SK-N-SH treated with all-trans-retinoic acid at 6 μM for 48 hours (cell line): Measurements from ENCODE around the gene RDX.

Source experiments
- ARNTL ChIP-seq: fragments of 450-650 bp; formaldehyde crosslinking; IDR thresholded peaks from 2 replicates; pipeline ENCODE4 v1.5.0; 2020; ENCODE audit warnings: low read depth, mild to moderate bottlenecking, moderate library complexity, borderline replicate concordance
- ISL1 ChIP-seq: fragments of 250-450 bp; sonication (Bioruptor Pico); IDR thresholded peaks from 2 replicates; pipeline ENCODE4 v2.1.2; 2022; ENCODE audit warnings: mild to moderate bottlenecking, moderate library complexity
- PATZ1 ChIP-seq: fragments of 250-450 bp; sonication (Bioruptor Pico); IDR thresholded peaks from 2 replicates; pipeline ENCODE4 v1.8.0; 2020; ENCODE audit warnings: mild to moderate bottlenecking, moderate library complexity, borderline replicate concordance
- PPARA ChIP-seq: fragments of 250-450 bp; sonication (Bioruptor Pico); IDR thresholded peaks from 2 replicates; pipeline ENCODE4 v1.5.0; 2020; ENCODE audit warnings: mild to moderate bottlenecking, borderline replicate concordance
- RARB ChIP-seq: fragments of 250-450 bp; sonication (Bioruptor Pico); IDR thresholded peaks from 2 replicates; pipeline ENCODE4 v1.8.0; 2021; ENCODE audit warnings: mild to moderate bottlenecking, moderate library complexity
- ZFP30 ChIP-seq: fragments of 450-650 bp; formaldehyde crosslinking; IDR thresholded peaks from 2 replicates; pipeline ENCODE4 v1.5.0; 2022; ENCODE audit warnings: mild to moderate bottlenecking, moderate library complexity
- ZNF70 ChIP-seq: fragments of 450-650 bp; formaldehyde crosslinking; IDR thresholded peaks from 2 replicates; pipeline ENCODE4 v1.5.0; 2020; ENCODE audit warnings: mild to moderate bottlenecking, moderate library complexity
- ZNF8 ChIP-seq: fragments of 450-650 bp; formaldehyde crosslinking; IDR thresholded peaks from 2 replicates; pipeline ENCODE4 v1.5.0; 2020; ENCODE audit warnings: mild to moderate bottlenecking, moderate library complexity

GRCh38 chr11:110294509-110294908 is 1.9 kb downstream of the RDX start:
- TF ChIP-seq ISL1 (CRISPR knock-in tag) (no peak), ZFP30 (CRISPR knock-in tag) (no peak), PATZ1 (CRISPR knock-in tag) (no peak), RARB (no peak), ZNF70 (CRISPR knock-in tag) (no peak), ZNF8 (no peak), ARNTL (CRISPR knock-in tag) (no peak), PPARA (CRISPR knock-in tag) (no peak)
